ENCODE measurements around the gene GNG4.
"Not testable (repeated sequence)": the region's sequence is repeated elsewhere in the genome, so short reads cannot be mapped to it uniquely, and the experiment has no call there.

The GNG4 gene

GRCh38 chr1:235624721-235625333, 24.8 kb downstream of the GNG4 start:
- peak; percentile 62 for DNase-seq (ENCODE audit: low read depth)
- no peak overlapping the region for H3K4me3 ChIP-seq (ENCODE audit: low read length)
- TF ChIP-seq CTCF (conservative IDR thresholded peaks at IDR 0.05; ENCODE audit: low read length), result no peak

GRCh38 chr1:235622936-235623779, 26.4 kb downstream of the GNG4 start:
- no peak for TF ChIP-seq CTCF (conservative IDR thresholded peaks at IDR 0.05; ENCODE audit: low read length)
- no peak for DNase-seq (ENCODE audit: low read depth)
- H3K4me3 ChIP-seq (ENCODE audit: low read length), result no peak overlapping the region

GRCh38 chr1:235619149-235619548, 30.4 kb downstream of the GNG4 start:
- peak; percentile 8 for DNase-seq (ENCODE audit: low read depth)
- not testable (repeated sequence) for H3K4me3 ChIP-seq (ENCODE audit: low read length)

GRCh38 chr1:235617808-235618207, 31.8 kb downstream of the GNG4 start:
- peak; percentile 84 for DNase-seq (ENCODE audit: low read depth)
- TF ChIP-seq CTCF (conservative IDR thresholded peaks at IDR 0.05; ENCODE audit: low read length), result peak; percentile 84
- H3K4me3 ChIP-seq (ENCODE audit: low read length), result no peak overlapping the region

GRCh38 chr1:235617140-235617539, 32.4 kb downstream of the GNG4 start:
- no peak overlapping the region for H3K4me3 ChIP-seq (ENCODE audit: low read length)
- no peak for DNase-seq (ENCODE audit: low read depth)
- no peak for TF ChIP-seq CTCF (conservative IDR thresholded peaks at IDR 0.05; ENCODE audit: low read length)

GRCh38 chr1:235614442-235614954, 35.1 kb downstream of the GNG4 start:
- no peak overlapping the region for H3K4me3 ChIP-seq (ENCODE audit: low read length)
- no peak for TF ChIP-seq CTCF (conservative IDR thresholded peaks at IDR 0.05; ENCODE audit: low read length)
- no peak for DNase-seq (ENCODE audit: low read depth)

GRCh38 chr1:235613602-235614001, 36.0 kb downstream of the GNG4 start:
- no peak overlapping the region for H3K4me3 ChIP-seq (ENCODE audit: low read length)
- DNase-seq (ENCODE audit: low read depth), result no peak
- no peak for TF ChIP-seq CTCF (conservative IDR thresholded peaks at IDR 0.05; ENCODE audit: low read length)
